Measurements from ENCODE around the gene CLMN. TPM values are rescaled to one million over a fixed set of nuclear protein-coding genes. Genes with fewer than 3 reads are reported as not detected.

Gene CLMN
- total RNA-seq, 1 donor from 2014 or later: 25.3 TPM

GRCh38 chr14:95344536-95344935 is 24.8 kb upstream of the CLMN start:
- H3K36me3 Mint-ChIP-seq (ENCODE audit: insufficient read depth): no peaks in the 10 kb centered on the region
- no peaks in the 10 kb centered on the region for H3K4me1 Mint-ChIP-seq (ENCODE audit: low read depth)
- DNase-seq (ENCODE audit: low spot score, unreplicated experiment): no peak
- peaks cover 6% of the 10 kb centered on the region for H3K9me3 Mint-ChIP-seq (ENCODE audit: low read depth)
- TF ChIP-seq CTCF (IDR thresholded peaks at IDR 0.05; ENCODE audit: unreplicated experiment): no peak
- no peak overlapping the region for H3K4me3 Mint-ChIP-seq (ENCODE audit: low read depth)
- H3K27ac Mint-ChIP-seq: no peak overlapping the region
- peaks cover 9% of the 10 kb centered on the region for H3K27me3 Mint-ChIP-seq

- TF ChIP-seq CTCF (IDR thresholded peaks at IDR 0.05; ENCODE audit: unreplicated experiment): no peak
- Mint-ChIP-seq H3K4me1 (ENCODE audit: low read depth) (no peaks in the 10 kb centered on the region), H3K27me3 (peaks cover 18% of the 10 kb centered on the region), H3K36me3 (ENCODE audit: insufficient read depth) (no peaks in the 10 kb centered on the region), H3K9me3 (ENCODE audit: low read depth) (peaks cover 6% of the 10 kb centered on the region), H3K27ac (no peak overlapping the region), H3K4me3 (ENCODE audit: low read depth) (no peak overlapping the region)
- DNase-seq (ENCODE audit: low spot score, unreplicated experiment): no peak
Observed at GRCh38 chr14:95341564-95341963, 21.9 kb upstream of the CLMN start.

- Mint-ChIP-seq H3K4me3 (ENCODE audit: low read depth) (no peak overlapping the region), H3K27me3 (peaks cover 21% of the 10 kb centered on the region), H3K4me1 (ENCODE audit: low read depth) (no peaks in the 10 kb centered on the region), H3K36me3 (ENCODE audit: insufficient read depth) (no peaks in the 10 kb centered on the region), H3K9me3 (ENCODE audit: low read depth) (peaks cover 6% of the 10 kb centered on the region), H3K27ac (no peak overlapping the region)
- TF ChIP-seq CTCF (IDR thresholded peaks at IDR 0.05; ENCODE audit: unreplicated experiment): no peak
- DNase-seq (ENCODE audit: low spot score, unreplicated experiment): no peak
Observed at GRCh38 chr14:95341115-95341514, 21.4 kb upstream of the CLMN start.

- Mint-ChIP-seq H3K4me1 (ENCODE audit: low read depth) (no peaks in the 10 kb centered on the region), H3K27me3 (peaks cover 21% of the 10 kb centered on the region), H3K9me3 (ENCODE audit: low read depth) (peaks cover 6% of the 10 kb centered on the region), H3K4me3 (ENCODE audit: low read depth) (no peak overlapping the region), H3K36me3 (ENCODE audit: insufficient read depth) (no peaks in the 10 kb centered on the region), H3K27ac (no peak overlapping the region)
- DNase-seq (ENCODE audit: low spot score, unreplicated experiment): no peak
- TF ChIP-seq CTCF (IDR thresholded peaks at IDR 0.05; ENCODE audit: unreplicated experiment): no peak
Observed at GRCh38 chr14:95340201-95340697, 20.5 kb upstream of the CLMN start.

- Mint-ChIP-seq H3K4me1 (ENCODE audit: low read depth) (no peaks in the 10 kb centered on the region), H3K36me3 (ENCODE audit: insufficient read depth) (no peaks in the 10 kb centered on the region), H3K27me3 (peaks cover 19% of the 10 kb centered on the region), H3K9me3 (ENCODE audit: low read depth) (peaks cover 6% of the 10 kb centered on the region), H3K27ac (no peak overlapping the region), H3K4me3 (ENCODE audit: low read depth) (no peak overlapping the region)
- DNase-seq (ENCODE audit: low spot score, unreplicated experiment): no peak
- TF ChIP-seq CTCF (IDR thresholded peaks at IDR 0.05; ENCODE audit: unreplicated experiment): no peak
Observed at GRCh38 chr14:95339301-95339865, 19.7 kb upstream of the CLMN start.
